Liver (tissue), 3 donors: ENCODE measurements around the gene FOXRED1.

Experiments
- EGR1 ChIP-seq, 2 donors: IDR thresholded peaks; 2 replicates each; pipeline ENCODE4 v1.6.1; 2016 to 2018; ENCODE audit warnings: antibody characterized with exemption in 2 of 2, low read depth in 2 of 2
- FOXA1 ChIP-seq: IDR thresholded peaks from 2 replicates; pipeline ENCODE4 v1.6.1; 2016; ENCODE audit warnings: antibody characterized with exemption
- GABPA ChIP-seq, 2 donors: IDR thresholded peaks in 1 of 2; conservative IDR thresholded peaks in 1 of 2; 2 replicates each; pipeline ENCODE4 v1.6.1; 2016; ENCODE audit warnings: antibody characterized with exemption in 2 of 2, mild to moderate bottlenecking in 1 of 2, moderate library complexity in 1 of 2
- RAD21 ChIP-seq, 2 donors: IDR thresholded peaks; 2 replicates each; pipeline ENCODE4 v1.6.1; 2016; ENCODE audit warnings: antibody characterized with exemption in 2 of 2, mild to moderate bottlenecking in 2 of 2
- RXRA ChIP-seq, 2 donors: IDR thresholded peaks; 2 replicates each; pipeline ENCODE4 v1.6.1; 2017 to 2018; ENCODE audit warnings: antibody characterized with exemption in 2 of 2, mild to moderate bottlenecking in 1 of 2
- TAF1 ChIP-seq: conservative IDR thresholded peaks from 2 replicates; pipeline ENCODE4 v1.6.1; 2016; ENCODE audit warnings: antibody characterized with exemption, mild to moderate bottlenecking
- YY1 ChIP-seq: IDR thresholded peaks from 2 replicates; pipeline ENCODE4 v1.6.1; 2016; ENCODE audit warnings: antibody characterized with exemption, mild to moderate bottlenecking
- TF ChIP-seq, protein P1 (sequence below): IDR thresholded peaks from 2 replicates; pipeline ENCODE4 v1.6.1; 2016; ENCODE audit warnings: antibody characterized with exemption, mild to moderate bottlenecking
- TF ChIP-seq, protein P2 (sequence below): fragments of 150-350 bp; IDR thresholded peaks from 2 replicates; pipeline ENCODE4 v1.5.1; 2017; ENCODE audit warnings: improper control_type of control experiment, low read depth, low read length; ENCODE audit not compliant: missing input control
- donor health status: healthy.
- donor health status: healthy.

DNA sequence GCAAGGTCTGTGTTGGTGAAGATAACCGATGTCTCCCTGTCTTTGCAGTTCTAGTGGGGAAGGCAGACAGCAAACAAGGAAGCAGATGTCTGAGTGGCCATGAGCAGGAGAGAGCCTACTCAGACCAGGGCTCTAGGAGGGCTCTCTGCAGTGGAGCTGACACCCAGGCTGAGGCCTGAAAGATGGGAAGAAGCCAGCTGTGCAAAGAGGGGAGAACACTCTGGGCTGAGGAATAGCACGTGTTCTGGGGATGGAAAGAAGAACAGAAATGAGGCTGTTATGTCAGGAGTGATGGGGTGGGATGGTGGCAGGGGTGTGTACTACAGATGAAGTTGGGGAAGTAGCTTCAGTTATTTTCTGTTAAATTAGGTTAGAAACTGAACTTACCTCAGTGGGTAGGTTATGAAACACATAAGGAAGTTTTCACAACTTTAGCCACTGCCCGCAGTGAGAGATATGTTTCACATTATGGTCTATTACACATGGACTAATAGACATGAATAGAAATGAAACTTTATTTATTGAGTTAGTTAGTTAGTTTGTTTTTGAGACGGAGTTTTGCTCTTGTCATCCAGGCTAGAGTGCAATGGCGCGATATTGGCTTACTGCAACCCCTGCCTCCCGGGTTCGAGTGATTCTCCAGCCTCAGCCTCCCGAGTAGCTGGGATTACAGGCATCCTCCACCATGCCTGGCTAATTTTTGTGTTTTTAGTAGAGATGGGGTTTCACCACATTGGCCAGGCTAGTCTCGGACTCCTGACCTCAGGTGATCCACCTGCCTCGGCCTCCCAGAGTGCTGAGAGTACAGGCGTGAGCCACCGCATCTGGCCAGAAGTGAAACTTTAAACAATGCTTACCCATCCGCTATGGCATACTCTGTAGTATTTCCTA is 42.7 kb downstream of the FOXRED1 start:
- TF ChIP-seq, protein P1, sequence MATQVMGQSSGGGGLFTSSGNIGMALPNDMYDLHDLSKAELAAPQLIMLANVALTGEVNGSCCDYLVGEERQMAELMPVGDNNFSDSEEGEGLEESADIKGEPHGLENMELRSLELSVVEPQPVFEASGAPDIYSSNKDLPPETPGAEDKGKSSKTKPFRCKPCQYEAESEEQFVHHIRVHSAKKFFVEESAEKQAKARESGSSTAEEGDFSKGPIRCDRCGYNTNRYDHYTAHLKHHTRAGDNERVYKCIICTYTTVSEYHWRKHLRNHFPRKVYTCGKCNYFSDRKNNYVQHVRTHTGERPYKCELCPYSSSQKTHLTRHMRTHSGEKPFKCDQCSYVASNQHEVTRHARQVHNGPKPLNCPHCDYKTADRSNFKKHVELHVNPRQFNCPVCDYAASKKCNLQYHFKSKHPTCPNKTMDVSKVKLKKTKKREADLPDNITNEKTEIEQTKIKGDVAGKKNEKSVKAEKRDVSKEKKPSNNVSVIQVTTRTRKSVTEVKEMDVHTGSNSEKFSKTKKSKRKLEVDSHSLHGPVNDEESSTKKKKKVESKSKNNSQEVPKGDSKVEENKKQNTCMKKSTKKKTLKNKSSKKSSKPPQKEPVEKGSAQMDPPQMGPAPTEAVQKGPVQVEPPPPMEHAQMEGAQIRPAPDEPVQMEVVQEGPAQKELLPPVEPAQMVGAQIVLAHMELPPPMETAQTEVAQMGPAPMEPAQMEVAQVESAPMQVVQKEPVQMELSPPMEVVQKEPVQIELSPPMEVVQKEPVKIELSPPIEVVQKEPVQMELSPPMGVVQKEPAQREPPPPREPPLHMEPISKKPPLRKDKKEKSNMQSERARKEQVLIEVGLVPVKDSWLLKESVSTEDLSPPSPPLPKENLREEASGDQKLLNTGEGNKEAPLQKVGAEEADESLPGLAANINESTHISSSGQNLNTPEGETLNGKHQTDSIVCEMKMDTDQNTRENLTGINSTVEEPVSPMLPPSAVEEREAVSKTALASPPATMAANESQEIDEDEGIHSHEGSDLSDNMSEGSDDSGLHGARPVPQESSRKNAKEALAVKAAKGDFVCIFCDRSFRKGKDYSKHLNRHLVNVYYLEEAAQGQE: no peak
- TF ChIP-seq YY1 (no peak), TAF1 (no peak), RAD21 (IDR thresholded peaks at IDR 0.05) (no peak), GABPA (IDR thresholded peaks at IDR 0.05 in 1 of 2, conservative IDR thresholded peaks at IDR 0.05 in 1 of 2) (no peak), FOXA1 (no peak), EGR1 (IDR thresholded peaks at IDR 0.05; ENCODE audit: low read depth in 2 of 2) (no peak), RXRA (IDR thresholded peaks at IDR 0.05) (no peak)
- TF ChIP-seq, protein P2, sequence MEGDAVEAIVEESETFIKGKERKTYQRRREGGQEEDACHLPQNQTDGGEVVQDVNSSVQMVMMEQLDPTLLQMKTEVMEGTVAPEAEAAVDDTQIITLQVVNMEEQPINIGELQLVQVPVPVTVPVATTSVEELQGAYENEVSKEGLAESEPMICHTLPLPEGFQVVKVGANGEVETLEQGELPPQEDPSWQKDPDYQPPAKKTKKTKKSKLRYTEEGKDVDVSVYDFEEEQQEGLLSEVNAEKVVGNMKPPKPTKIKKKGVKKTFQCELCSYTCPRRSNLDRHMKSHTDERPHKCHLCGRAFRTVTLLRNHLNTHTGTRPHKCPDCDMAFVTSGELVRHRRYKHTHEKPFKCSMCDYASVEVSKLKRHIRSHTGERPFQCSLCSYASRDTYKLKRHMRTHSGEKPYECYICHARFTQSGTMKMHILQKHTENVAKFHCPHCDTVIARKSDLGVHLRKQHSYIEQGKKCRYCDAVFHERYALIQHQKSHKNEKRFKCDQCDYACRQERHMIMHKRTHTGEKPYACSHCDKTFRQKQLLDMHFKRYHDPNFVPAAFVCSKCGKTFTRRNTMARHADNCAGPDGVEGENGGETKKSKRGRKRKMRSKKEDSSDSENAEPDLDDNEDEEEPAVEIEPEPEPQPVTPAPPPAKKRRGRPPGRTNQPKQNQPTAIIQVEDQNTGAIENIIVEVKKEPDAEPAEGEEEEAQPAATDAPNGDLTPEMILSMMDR: no peak
